Spleen (tissue), 11 donors: ENCODE results near the gene CPLX3. TPM values are rescaled to one million over a fixed set of nuclear protein-coding genes. Genes with fewer than 3 reads are reported as not detected.

Experiments
- DNase-seq: peaks from one replicate; pipeline ENCODE4 v3.0.0-alpha.2; 2020
- H3K27ac ChIP-seq, 8 donors: fragments of 200-600 bp; sonication (generic) in 7 of 8; 1 replicate in 4 of 8; 2 replicates in 4 of 8; pipeline versions ENCODE4 v1.5.0 to v1.8.0; 2016 to 2021; ENCODE audit warnings: inconsistent platforms in 4 of 8, mild to moderate bottlenecking in 4 of 8, moderate library complexity in 1 of 8
- H3K27me3 ChIP-seq, 7 donors: fragments of 200-600 bp; sonication (generic) in 6 of 7; replicated peaks in 1 of 7; 1 replicate in 4 of 7; 2 replicates in 3 of 7; pipeline versions ENCODE4 v1.5.0 to v1.8.0; 2016 to 2021; ENCODE audit warnings: inconsistent platforms in 3 of 7, mild to moderate bottlenecking in 1 of 7
- H3K36me3 ChIP-seq, 6 donors: fragments of 200-600 bp; sonication (generic) in 5 of 6; 1 replicate in 4 of 6; 2 replicates in 2 of 6; pipeline versions ENCODE4 v1.5.0 to v1.8.0; 2016 to 2021; ENCODE audit warnings: inconsistent platforms in 2 of 6
- H3K4me1 ChIP-seq, 6 donors: fragments of 200-600 bp; sonication (generic) in 5 of 6; 1 replicate in 3 of 6; 2 replicates in 3 of 6; pipeline versions ENCODE4 v1.5.0 to v1.8.0; 2016 to 2021; ENCODE audit warnings: inconsistent platforms in 3 of 6
- H3K4me3 ChIP-seq, 8 donors: fragments of 200-600 bp; sonication (generic) in 7 of 8; 1 replicate in 4 of 8; 2 replicates in 4 of 8; pipeline versions ENCODE4 v1.5.0 to v1.8.0; 2016 to 2021; ENCODE audit warnings: inconsistent platforms in 4 of 8, mild to moderate bottlenecking in 4 of 8, moderate library complexity in 2 of 8
- H3K9me3 ChIP-seq, 8 donors: fragments of 200-600 bp; sonication (generic) in 7 of 8; 1 replicate in 4 of 8; 2 replicates in 4 of 8; pipeline versions ENCODE4 v1.5.0 to v1.8.0; 2016 to 2021; ENCODE audit warnings: inconsistent platforms in 4 of 8
- CTCF ChIP-seq, 11 experiments: fragments of 200-600 bp in 7 of 11; fragments of 450-650 bp in 4 of 11; sonication (generic) in 4 of 11; IDR thresholded peaks in 8 of 11; conservative IDR thresholded peaks in 3 of 11; 1 replicate in 7 of 11; 2 replicates in 4 of 11; pipeline versions ENCODE4 v1.4.0 to v1.8.0; 2016 to 2021; ENCODE audit warnings: antibody characterized with exemption in 11 of 11, inconsistent platforms in 4 of 11, mild to moderate bottlenecking in 1 of 11
- POLR2A ChIP-seq, 3 donors: fragments of 450-650 bp; IDR thresholded peaks; one replicate each; pipeline ENCODE4 v1.5.1; 2017; ENCODE audit warnings: antibody characterized with exemption in 3 of 3, mild to moderate bottlenecking in 1 of 3
- POLR2AphosphoS5 ChIP-seq, 3 donors: sonication (generic); formaldehyde crosslinking; IDR thresholded peaks; one replicate each; pipeline ENCODE4 v1.5.1; 2017; ENCODE audit warnings: antibody characterized with exemption in 3 of 3
- WGBS, 5 donors: extraction: QIAGEN DNeasy Blood & Tissue Kit in 3 of 5; methylation state at CpG; one replicate each; pipeline versions ENCODE4 v1.1.5 to v1.1.7; 2013 to 2018; 5-methylcytosine and 5-hydroxymethylcytosine counted together
- intact Hi-C: fragments of 100-400 bp; cut with DNase I; formaldehyde crosslinking; loops from one replicate; pipeline ENCODE4 v1.15.0; 2023; ENCODE audit warnings: low total_unique reads
- polyA plus RNA-seq, 3 donors: library from polyadenylated mRNA; stranded (reverse); fragments of 200-250 nt; gene quantifications; one replicate each; pipeline ENCODE4 v1.2.1, GENCODE V29; 2013
- total RNA-seq, 7 donors: library from RNA; depleted of rRNA in 3 of 7; stranded (reverse); fragments of >200 nt in 3 of 7; fragmentation: NEBNext Ultra II Directional in 4 of 7; extraction: Animal tissue kit (Norgen Biotek cat#: 25700) in 4 of 7; gene quantifications; one replicate each; pipeline versions ENCODE4 v1.1.0 to v1.2.1, GENCODE V29; 2016 to 2021
- donor health status: healthy with polysubstance abuse.
- donor health status: DM: no; HTN: no; CAD: no; lungs with moderate emphysema.
- donor health status: DM: no; HTN: no; CAD: no.
- donor health status: Bipolar disorder and iron deficiency.
- donor health status: healthy.
- donor health status: DM: no; HTN: no; CAD: no.
- donor health status: DM: yes; HTN: yes; CAD: no.

CPLX3 gene
- total and polyA plus RNA-seq, 10 donors: 17.7 to 207 (median 39.1) TPM

- Histone ChIP-seq H3K4me1 (peaks cover 69 to 93% (median 89%) of the 10 kb centered on the region in 6 donors), H3K27me3 (no peaks in the 10 kb centered on the region), H3K36me3 (no peaks in the 10 kb centered on the region), H3K4me3 (no peak overlapping the region), H3K27ac (peak overlapping the region; percentile 79 to 99 (median 96)), H3K9me3 (no peaks in the 10 kb centered on the region)
- intact Hi-C loops: loop anchor here (10.0 kb wide), 1 partner anchor 426 kb away; the partner anchor contains the start of gene C15orf39
- 80 to 89% (median 88%) methylated on average over 5 of the region's 5 CpGs for WGBS, 5 donors
- no peak for DNase-seq
- TF ChIP-seq POLR2A (IDR thresholded peaks at IDR 0.05): no peak
- no peak for TF ChIP-seq POLR2AphosphoS5 (IDR thresholded peaks at IDR 0.05)
- no peak for TF ChIP-seq CTCF (IDR thresholded peaks at IDR 0.05 in 8 of 11, conservative IDR thresholded peaks at IDR 0.05 in 3 of 11)
These were observed 47.8 kb upstream of the CPLX3 start for GRCh38 chr15:74778599-74778970.

DNA sequence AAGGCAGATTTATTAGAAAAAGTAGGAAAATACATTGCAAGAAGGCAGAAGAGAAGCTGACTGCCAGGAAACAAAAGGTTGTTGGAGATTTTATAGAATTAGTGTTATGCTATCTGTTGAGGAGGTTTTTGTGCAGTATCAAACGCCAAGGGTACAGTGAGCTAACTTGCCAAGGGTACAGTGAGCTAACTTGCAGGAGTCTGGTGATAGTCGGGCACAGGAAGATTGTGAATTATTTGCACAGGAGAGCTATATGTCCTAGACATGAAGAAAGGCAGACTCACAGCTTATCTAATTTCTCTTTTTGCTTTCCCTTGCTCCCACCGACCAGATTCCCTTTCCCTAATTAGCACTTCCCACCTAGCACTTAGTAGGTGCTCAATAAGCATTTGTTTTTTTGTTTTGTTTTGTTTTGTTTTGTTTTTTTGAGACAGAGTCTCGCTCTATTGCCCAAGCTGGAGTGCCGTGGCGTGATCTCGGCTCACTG is 47.2 kb upstream of the CPLX3 start:
- WGBS, 5 donors: 41 to 65% (median 48%) methylated on average over 7 of the region's 7 CpGs
- Histone ChIP-seq H3K36me3 (peaks cover 0 to 2% (median 0%) of the 10 kb centered on the region in 6 donors), H3K4me1 (peaks cover 72 to 93% (median 89%) of the 10 kb centered on the region in 6 donors), H3K4me3 (no peak overlapping the region), H3K27ac (peak overlapping the region in 7 of 8 donors; percentile 94 to 99 (median 97)), H3K27me3 (no peaks in the 10 kb centered on the region), H3K9me3 (no peaks in the 10 kb centered on the region)
- TF ChIP-seq POLR2AphosphoS5 (IDR thresholded peaks at IDR 0.05): no peak
- TF ChIP-seq POLR2A (IDR thresholded peaks at IDR 0.05): no peak
- TF ChIP-seq CTCF (IDR thresholded peaks at IDR 0.05 in 8 of 11, conservative IDR thresholded peaks at IDR 0.05 in 3 of 11): no peak
- intact Hi-C loops: loop anchor here (10.0 kb wide), 1 partner anchor 426 kb away; the partner anchor contains the start of gene C15orf39
- DNase-seq: no peak

- 20 to 28% (median 22%) methylated on average over 16 of the region's 16 CpGs for WGBS, 5 donors
- intact Hi-C loops: loop anchor here (5.0 kb wide), 1 partner anchor 62 kb away; the partner anchor contains the start of gene ULK3
- DNase-seq: peak; percentile 87
- TF ChIP-seq POLR2AphosphoS5 (IDR thresholded peaks at IDR 0.05): peak in 2 of 3 donors; percentile 68 to 87
- peak in 1 of 3 donors; percentile 7 for TF ChIP-seq POLR2A (IDR thresholded peaks at IDR 0.05)
- peak in 1 of 11 experiments; percentile 4 for TF ChIP-seq CTCF (IDR thresholded peaks at IDR 0.05 in 8 of 11, conservative IDR thresholded peaks at IDR 0.05 in 3 of 11)
- Histone ChIP-seq H3K36me3 (peaks cover 0 to 17% (median 0%) of the 10 kb centered on the region in 6 donors), H3K27ac (peak overlapping the region; percentile 72 to 99 (median 96)), H3K4me1 (peaks cover 75 to 93% (median 89%) of the 10 kb centered on the region in 6 donors), H3K4me3 (peak overlapping the region; percentile 28 to 98 (median 86)), H3K9me3 (no peaks in the 10 kb centered on the region), H3K27me3 (no peaks in the 10 kb centered on the region)
These were observed 45.6 kb upstream of the CPLX3 start for GRCh38 chr15:74780523-74781430.
